H1 (cell line): ENCODE results near the gene KCNMA1. TPM values are rescaled to one million over a fixed set of nuclear protein-coding genes. Genes with fewer than 3 reads are reported as not detected.
A peak's percentile ranks its signal among the peaks of the same experiment; 100 is the strongest.

Source experiments
- CTCF ChIA-PET: fragments of 300-600 bp; sonication (Branson Sonifier 250); formaldehyde crosslinking; loops from one replicate; lab custom pipeline; 2021; ENCODE audit not compliant: partially characterized antibody; lab: Charles Lee
- POLR2A ChIA-PET: fragments of 300-600 bp; sonication (Branson Sonifier 250); formaldehyde crosslinking; loops from one replicate; lab custom pipeline; 2021; ENCODE audit warnings: inconsistent platforms; ENCODE audit not compliant: partially characterized antibody; lab: Charles Lee
- DNase-seq, 2 experiments: peaks; one replicate each; pipeline versions ENCODE4 v3.0.0 to v3.0.0-alpha.2; 2010 to 2022; ENCODE audit warnings: low spot score in 2 of 2, low read depth in 1 of 2, mixed read lengths in 1 of 2
- FAIRE-seq: peaks from 2 replicates; lab custom pipeline; 2011; peaks lifted over from hg19 to GRCh38; lab: Jason Lieb, UNC
- H2AFZ ChIP-seq: 2 replicates; pipeline ENCODE4 v1.8.1; 2012; ENCODE audit warnings: low read length, inconsistent platforms
- H2AK5ac ChIP-seq: 2 replicates; pipeline ENCODE4 v1.6.1; 2013; ENCODE audit warnings: low read depth, low read length
- H2BK120ac ChIP-seq: replicated peaks from 2 replicates; pipeline ENCODE3; 2013; ENCODE audit warnings: low read depth, low read length, inconsistent platforms
- H2BK12ac ChIP-seq: 2 replicates; pipeline ENCODE4 v1.6.1; 2013; ENCODE audit warnings: low read depth, low read length
- H2BK15ac ChIP-seq: 2 replicates; pipeline ENCODE4 v1.6.1; 2013; ENCODE audit warnings: low read length
- H2BK20ac ChIP-seq: 2 replicates; pipeline ENCODE4 v1.6.1; 2013; ENCODE audit warnings: low read length
- H2BK5ac ChIP-seq: 2 replicates; pipeline ENCODE4 v1.6.1; 2013; ENCODE audit warnings: low read depth, low read length
- H3K14ac ChIP-seq: 2 replicates; pipeline ENCODE4 v1.6.1; 2013; ENCODE audit warnings: inconsistent platforms; ENCODE audit not compliant: insufficient read length
- H3K18ac ChIP-seq: 2 replicates; pipeline ENCODE4 v1.6.1; 2013; ENCODE audit warnings: low read length; ENCODE audit errors: extremely low read depth
- H3K23ac ChIP-seq: 2 replicates; pipeline ENCODE4 v1.6.1; 2013; ENCODE audit warnings: inconsistent platforms; ENCODE audit not compliant: insufficient read length
- H3K23me2 ChIP-seq: 2 replicates; pipeline ENCODE4 v1.6.1; 2013; ENCODE audit warnings: low read depth, low read length
- H3K27ac ChIP-seq: 2 replicates; pipeline ENCODE4 v1.6.1; 2011; ENCODE audit warnings: low read depth, low read length, inconsistent platforms
- H3K27me3 ChIP-seq, 4 experiments: replicated peaks in 1 of 4; 1 replicate in 1 of 4; 2 replicates in 3 of 4; pipeline versions ENCODE4 v1.6.1 to v1.8.1; 2011 to 2013; ENCODE audit warnings: low read length in 3 of 4, mild to moderate bottlenecking in 3 of 4, inconsistent platforms in 2 of 4, mixed read lengths in 2 of 4, moderate library complexity in 1 of 4; ENCODE audit not compliant: control insufficient read depth in 3 of 4, insufficient read depth in 3 of 4; ENCODE audit errors: extremely low read depth in 1 of 4
- H3K36me3 ChIP-seq, 4 experiments: 2 replicates each; pipeline versions ENCODE4 v1.6.1 to v1.8.1; 2011 to 2013; ENCODE audit warnings: mild to moderate bottlenecking in 4 of 4, low read length in 3 of 4, moderate library complexity in 2 of 4, control low read depth in 1 of 4, inconsistent platforms in 1 of 4; ENCODE audit not compliant: insufficient read depth in 4 of 4, control insufficient read depth in 2 of 4
- H3K4ac ChIP-seq: replicated peaks from 2 replicates; pipeline ENCODE3; 2013; ENCODE audit warnings: low read length, low read depth, mixed read lengths, inconsistent platforms; ENCODE audit not compliant: insufficient read length
- H3K4me1 ChIP-seq, 4 experiments: replicated peaks in 1 of 4; 1 replicate in 1 of 4; 2 replicates in 3 of 4; pipeline versions ENCODE4 v1.6.1 to v1.8.1; 2011 to 2013; ENCODE audit warnings: low read length in 3 of 4, inconsistent platforms in 2 of 4, mixed read lengths in 1 of 4; ENCODE audit not compliant: insufficient read depth in 4 of 4, control insufficient read depth in 3 of 4
- H3K4me2 ChIP-seq, 2 experiments: 2 replicates each; pipeline versions ENCODE4 v1.6.1 to v1.8.1; 2011 to 2013; ENCODE audit warnings: low read depth in 2 of 2, low read length in 2 of 2, control low read depth in 1 of 2, inconsistent platforms in 1 of 2, mild to moderate bottlenecking in 1 of 2; ENCODE audit not compliant: insufficient read depth in 1 of 2
- H3K4me3 ChIP-seq, 4 experiments: fragments of 200-600, 300-600 bp in 1 of 4; sonication (generic), shearing (Covaris generic), sonication (Bioruptor Twin) in 1 of 4; 2 replicates each; pipeline versions ENCODE4 v1.5.1 to v1.8.1; 2011 to 2016; ENCODE audit warnings: low read length in 4 of 4, low read depth in 3 of 4, control low read depth in 2 of 4, inconsistent platforms in 2 of 4, mild to moderate bottlenecking in 2 of 4, mixed read lengths in 1 of 4, moderate library complexity in 1 of 4; ENCODE audit not compliant: insufficient read depth in 2 of 4; ENCODE audit errors: extremely low read depth in 1 of 4
- H3K56ac ChIP-seq: replicated peaks from 2 replicates; pipeline ENCODE3; 2013; ENCODE audit warnings: low read depth, mild to moderate bottlenecking, mixed read lengths, low read length, inconsistent platforms; ENCODE audit not compliant: insufficient read length
- H3K79me1 ChIP-seq: 2 replicates; pipeline ENCODE4 v1.6.1; 2013; ENCODE audit warnings: low read depth, low read length, control low read depth
- H3K79me2 ChIP-seq, 2 experiments: 2 replicates each; pipeline versions ENCODE4 v1.6.1 to v1.8.1; 2012 to 2013; ENCODE audit warnings: low read length in 2 of 2, mild to moderate bottlenecking in 2 of 2, inconsistent platforms in 1 of 2; ENCODE audit not compliant: insufficient read depth in 2 of 2, control insufficient read depth in 1 of 2
- H3K9ac ChIP-seq, 4 experiments: replicated peaks in 1 of 4; 1 replicate in 1 of 4; 2 replicates in 3 of 4; pipeline versions ENCODE4 v1.6.1 to v1.8.1; 2011 to 2013; ENCODE audit warnings: low read depth in 3 of 4, low read length in 3 of 4, control low read depth in 2 of 4, mild to moderate bottlenecking in 2 of 4, moderate library complexity in 2 of 4, inconsistent platforms in 1 of 4; ENCODE audit errors: extremely low read depth in 1 of 4
- H3K9me3 ChIP-seq, 2 experiments: 2 replicates each; pipeline versions ENCODE4 v1.6.1 to v1.8.1; 2012 to 2013; ENCODE audit warnings: mild to moderate bottlenecking in 2 of 2, moderate library complexity in 2 of 2, control low read depth in 1 of 2, inconsistent platforms in 1 of 2, low read depth in 1 of 2, low read length in 1 of 2, mixed read lengths in 1 of 2; ENCODE audit not compliant: insufficient read depth in 2 of 2
- H4K20me1 ChIP-seq, 2 experiments: replicated peaks in 1 of 2; 2 replicates each; pipeline versions ENCODE3 to v1.8.1; 2011 to 2013; ENCODE audit warnings: inconsistent platforms in 2 of 2, low read length in 2 of 2, mild to moderate bottlenecking in 1 of 2; ENCODE audit not compliant: insufficient read depth in 2 of 2, control insufficient read depth in 1 of 2
- H4K5ac ChIP-seq: 2 replicates; pipeline ENCODE4 v1.6.1; 2013; ENCODE audit warnings: low read length, low read depth, mixed read lengths, inconsistent platforms; ENCODE audit not compliant: insufficient read length
- H4K8ac ChIP-seq: 2 replicates; pipeline ENCODE4 v1.8.0; 2013; ENCODE audit warnings: mild to moderate bottlenecking, moderate library complexity, low read length, inconsistent platforms; ENCODE audit not compliant: insufficient read depth; ENCODE audit errors: extremely low read depth
- H4K91ac ChIP-seq: replicated peaks from 2 replicates; pipeline ENCODE3; 2013; ENCODE audit warnings: low read length, mixed read lengths, inconsistent platforms; ENCODE audit not compliant: insufficient read length
- CEBPB ChIP-seq: IDR thresholded peaks from 2 replicates; pipeline ENCODE4 v1.6.1; 2012; ENCODE audit warnings: low read depth, low read length
- CTCF ChIP-seq, 3 experiments: IDR thresholded peaks; 1 replicate in 2 of 3; 2 replicates in 1 of 3; pipeline versions ENCODE4 v1.5.1 to v1.6.1; 2011; ENCODE audit warnings: low read length in 3 of 3, mild to moderate bottlenecking in 3 of 3, inconsistent platforms in 2 of 3, low read depth in 1 of 3, moderate library complexity in 1 of 3; ENCODE audit not compliant: insufficient read depth in 1 of 3; ENCODE audit errors: control extremely low read depth in 1 of 3
- JUND ChIP-seq: IDR thresholded peaks from 2 replicates; pipeline ENCODE4 v1.6.1; 2011; ENCODE audit warnings: mild to moderate bottlenecking, improper control_type of control experiment, low read length
- NRF1 ChIP-seq: IDR thresholded peaks from 2 replicates; pipeline ENCODE4 v1.6.1; 2011; ENCODE audit warnings: mild to moderate bottlenecking, low read depth, low read length, improper control_type of control experiment
- PHF8 ChIP-seq: fragments of 200-600 bp; sonication (generic); conservative IDR thresholded peaks from 2 replicates; pipeline ENCODE4 v1.7.1; 2012; ENCODE audit warnings: low read depth, mild to moderate bottlenecking, inconsistent platforms, low read length, moderate library complexity
- RAD21 ChIP-seq, 2 experiments: IDR thresholded peaks in 1 of 2; conservative IDR thresholded peaks in 1 of 2; 2 replicates each; pipeline ENCODE4 v1.6.1; 2011; ENCODE audit warnings: low read depth in 2 of 2, low read length in 2 of 2, improper control_type of control experiment in 1 of 2, inconsistent platforms in 1 of 2, mild to moderate bottlenecking in 1 of 2, moderate library complexity in 1 of 2
- TEAD4 ChIP-seq: IDR thresholded peaks from 2 replicates; pipeline ENCODE4 v1.6.1; 2012; ENCODE audit warnings: low read depth, low read length, inconsistent platforms, mixed read lengths
- WGBS, 2 experiments: shearing (Covaris generic) in 1 of 2; methylation state at CpG; one replicate each; pipeline versions ENCODE4 v1.1.6 to v1.1.7; 2013 to 2015; ENCODE audit warnings: low lambda C conversion rate in 2 of 2, mixed read lengths in 2 of 2, inconsistent platforms in 1 of 2, low coverage in 1 of 2, missing lambda C conversion rate in 1 of 2; ENCODE audit not compliant: insufficient replicate concordance in 2 of 2, insufficient coverage in 1 of 2, insufficient read length in 1 of 2; ENCODE audit errors: extremely low coverage in 1 of 2, missing lambda C conversion rate in 1 of 2; 5-methylcytosine and 5-hydroxymethylcytosine counted together
- polyA plus RNA-seq, 7 experiments: library from polyadenylated mRNA; depleted of rRNA in 3 of 7; stranded (reverse) in 5 of 7; unstranded in 2 of 7; fragments of >200 nt in 5 of 7; fragments of 200-250 nt in 2 of 7; gene quantifications; 1 replicate in 5 of 7; 2 replicates in 1 of 7; 4 replicates in 1 of 7; pipeline versions ENCODE4 v1.2.1 to v1.2.3, GENCODE V29; 2011 to 2013; ENCODE audit warnings: missing spikeins in 2 of 7, mixed read lengths in 2 of 7
- total RNA-seq: library from RNA; stranded (reverse); fragmentation: NEBNext Ultra II Directional; extraction: Animal tissue kit (Norgen Biotek cat#: 25700); gene quantifications from 2 replicates; pipeline ENCODE4 v1.2.1, GENCODE V29; 2021

The KCNMA1 gene
- total and polyA plus RNA-seq, 2 of the 8 experiments (the other 6 are each of a cell fraction or from before 2014, with no cell fraction given): 10.2 to 11.1 TPM

- Histone ChIP-seq H3K4ac (no peak overlapping the region), H4K8ac (no peak overlapping the region), H2BK20ac (no peak overlapping the region), H3K79me2 (no peaks in the 10 kb centered on the region), H3K79me1 (no peaks in the 10 kb centered on the region), H3K23me2 (no peaks in the 10 kb centered on the region; the same call in 1 of the 2 replicates), H3K4me1 (no peaks in the 10 kb centered on the region), H3K27me3 (no peaks in the 10 kb centered on the region), H4K20me1 (no peaks in the 10 kb centered on the region), H4K5ac (no peak overlapping the region), H3K14ac (no peak overlapping the region), H2BK15ac (no peak overlapping the region), H3K27ac (no peak overlapping the region), H3K9me3 (no peaks in the 10 kb centered on the region), H3K23ac (no peak overlapping the region), H2AFZ (no peak overlapping the region), H2AK5ac (no peak overlapping the region), H2BK120ac (no peak overlapping the region), H3K56ac (no peak overlapping the region), H2BK5ac (no peak overlapping the region), H3K18ac (no peak overlapping the region), H3K36me3 (no peaks in the 10 kb centered on the region), H3K4me3 (no peak overlapping the region), H2BK12ac (no peak overlapping the region), H4K91ac (no peak overlapping the region), H3K9ac (no peak overlapping the region), H3K4me2 (no peak overlapping the region)
- DNase-seq: peak; percentile 72 to 91
- ChIA-PET POLR2A (interaction anchor here (0.8 to 1.0 kb wide), 3 partner anchors 14 to 464 kb away, joined by 3 read pairs; partner anchors contain the start of gene KCNMA1), CTCF (interaction anchor here (0.6 to 6.0 kb wide), 95 partner anchors 9 to 594 kb away, joined by 3 to 96 read pairs (median 4); no protein-coding TSS in a partner anchor)
- 49% methylated on average over 4 of the region's 4 CpGs; no CpG with 5 or more reads in 1 of the 2 experiments for WGBS, 2 experiments
- peak; percentile 76 for FAIRE-seq
- 0 out of 2 replicates have a peak, but pooled peaks have one; percentile 9 for TF ChIP-seq JUND
- peak; percentile 59 to 96 (median 92) for TF ChIP-seq CTCF (IDR thresholded peaks at IDR 0.05; ENCODE audit: control extremely low read depth in 1 of 3, insufficient read depth in 1 of 3, low read depth in 1 of 3, low read length in 3 of 3)
- peak; percentile 93 to 98 for TF ChIP-seq RAD21 (IDR thresholded peaks at IDR 0.05 in 1 of 2, conservative IDR thresholded peaks at IDR 0.05 in 1 of 2; ENCODE audit: low read depth in 2 of 2, low read length in 2 of 2)
- no peak for TF ChIP-seq TEAD4
- TF ChIP-seq PHF8: no peak
- TF ChIP-seq CEBPB: peak; percentile 47; the same call in 1 of the 2 replicates
- TF ChIP-seq NRF1: no peak
Measured at GRCh38 chr10:77173615-77174461, 463.8 kb downstream of the KCNMA1 start.
